NCI-H1930 (cell line): ENCODE results near the gene GOLM1.

Experiments used
- DNase-seq, 2 experiments: peaks; one replicate each; lab custom pipeline; 2025; lab: John Stamatoyannopoulos, UW

Gene GOLM1

DNA sequence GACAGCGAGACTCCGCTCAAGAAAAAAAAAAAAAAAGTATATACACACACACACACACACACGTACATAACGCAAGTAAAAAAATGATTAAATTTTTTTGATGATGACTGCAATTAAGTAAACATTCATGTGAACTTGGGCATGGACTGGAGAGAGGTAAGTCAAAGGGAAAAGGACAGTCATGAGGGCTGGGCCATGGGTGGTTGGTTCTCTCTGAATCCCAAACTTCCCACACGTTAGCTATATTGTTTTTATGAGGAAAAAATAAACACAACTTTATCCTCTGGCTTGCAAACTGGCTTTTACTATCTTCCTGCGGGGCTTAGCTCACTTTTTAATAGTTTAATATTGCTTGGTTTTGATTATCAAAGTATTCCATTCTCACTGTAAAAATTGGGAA lies 53.7 kb downstream of the GOLM1 start:
- no peak for DNase-seq

DNA sequence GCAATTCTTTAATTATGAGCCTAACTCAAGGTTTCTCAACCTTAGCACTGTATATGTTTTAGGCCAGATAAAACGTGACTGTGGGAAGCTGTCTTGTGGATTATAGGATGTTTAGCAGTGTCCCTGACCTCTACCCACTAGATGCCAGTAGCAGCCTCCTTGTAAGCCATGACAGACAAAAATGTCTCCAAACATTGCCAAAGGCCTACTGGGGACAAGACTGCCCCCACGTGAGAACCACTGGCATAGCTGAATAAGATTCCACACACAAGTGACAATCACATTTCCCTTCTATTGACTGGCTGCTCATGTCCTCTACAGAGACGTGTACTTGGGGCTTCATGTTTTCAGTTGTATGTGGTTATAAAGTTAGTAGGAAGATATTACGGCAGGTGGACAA lies 55.4 kb downstream of the GOLM1 start:
- DNase-seq, result no peak

DNA sequence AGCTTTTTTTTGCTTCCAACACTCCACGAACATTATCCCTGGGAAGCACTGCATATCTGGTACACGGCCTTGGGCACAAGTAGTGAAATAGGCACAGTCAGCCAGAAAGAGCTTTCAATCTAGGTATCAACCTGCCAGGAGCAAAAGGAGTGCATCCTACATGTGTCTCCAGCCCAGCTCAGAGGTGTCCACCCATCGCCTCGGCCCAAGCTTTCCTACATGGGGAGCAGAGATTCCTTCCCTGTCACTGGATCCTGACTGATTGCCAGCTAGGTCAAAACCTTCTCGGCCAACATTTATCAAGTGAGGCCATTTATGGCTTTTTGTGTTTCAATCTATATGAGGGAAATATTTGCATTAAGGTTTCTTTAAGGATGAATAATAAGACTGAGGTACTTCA lies 55.8 kb downstream of the GOLM1 start:
- DNase-seq, result no peak

DNA sequence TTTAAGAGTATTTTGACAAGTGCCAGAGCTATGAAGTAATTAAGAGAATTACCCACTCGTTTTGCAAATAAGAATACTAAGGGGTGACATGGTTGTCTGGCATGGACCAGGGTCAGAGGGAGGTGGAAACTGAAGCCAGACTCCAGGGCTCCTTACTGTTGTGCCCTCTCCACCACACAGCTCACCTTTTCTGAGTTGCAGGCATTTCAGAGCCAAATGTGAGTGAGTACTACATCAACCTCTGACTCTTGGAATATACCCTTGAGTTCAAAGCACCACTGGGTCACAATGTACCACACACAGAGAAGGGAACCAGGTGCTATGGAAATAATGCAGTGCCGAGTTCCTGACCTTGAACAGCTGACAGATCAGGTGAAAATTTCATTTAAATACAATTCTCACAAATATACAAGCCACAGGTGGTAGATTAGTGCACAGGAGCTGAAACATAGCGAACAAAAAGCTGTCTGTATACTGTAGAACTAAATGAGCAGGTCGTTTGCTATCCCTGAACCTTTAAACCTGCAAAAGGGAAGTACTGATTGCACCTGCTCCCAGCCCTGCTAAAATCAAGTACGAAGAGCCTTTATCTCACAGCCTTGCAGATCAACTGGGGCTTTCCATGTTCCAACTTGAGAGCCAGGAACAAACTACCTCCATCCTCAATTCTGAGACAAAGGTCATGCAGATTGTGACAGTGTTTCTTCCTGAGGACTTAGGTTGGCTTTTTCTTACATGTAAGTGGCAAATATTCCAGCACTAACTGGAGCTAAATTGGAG lies 57.0 kb downstream of the GOLM1 start:
- no peak for DNase-seq

DNA sequence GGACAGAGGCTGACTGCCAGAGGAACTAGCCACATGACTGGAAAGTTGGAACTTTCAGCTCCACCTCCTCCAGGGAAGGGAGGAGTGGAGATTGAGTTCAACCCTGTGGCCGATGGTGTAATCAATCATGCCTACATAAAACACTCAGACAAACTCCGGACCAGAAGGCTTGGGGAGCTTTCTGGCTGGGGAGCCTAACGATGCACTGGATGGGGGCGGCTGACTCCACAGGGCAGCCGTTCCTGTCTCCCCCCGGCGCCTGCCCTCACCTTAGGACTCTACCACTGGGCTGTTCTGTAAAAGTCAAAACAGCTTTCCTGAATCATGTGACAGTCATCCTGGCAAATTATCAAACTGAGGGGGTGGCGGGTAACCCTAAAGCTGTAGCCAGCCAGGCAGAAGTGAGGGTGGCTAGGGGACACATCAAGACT lies 58.0 kb downstream of the GOLM1 start:
- DNase-seq, result no peak

DNA sequence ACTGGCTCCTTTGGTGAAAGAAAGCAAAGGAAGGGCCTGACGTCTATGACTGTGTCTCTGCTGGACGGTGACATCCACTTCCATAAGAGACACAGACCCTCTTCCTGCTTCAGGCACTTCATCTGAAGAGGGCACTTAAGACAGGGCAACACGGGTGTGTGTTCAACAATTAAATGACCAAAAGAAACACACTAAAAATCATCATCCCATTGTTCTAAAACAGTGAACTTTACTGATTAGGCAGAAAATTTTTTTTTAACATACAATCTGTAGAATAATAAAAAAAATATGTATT lies 58.5 kb downstream of the GOLM1 start:
- no peak for DNase-seq

DNA sequence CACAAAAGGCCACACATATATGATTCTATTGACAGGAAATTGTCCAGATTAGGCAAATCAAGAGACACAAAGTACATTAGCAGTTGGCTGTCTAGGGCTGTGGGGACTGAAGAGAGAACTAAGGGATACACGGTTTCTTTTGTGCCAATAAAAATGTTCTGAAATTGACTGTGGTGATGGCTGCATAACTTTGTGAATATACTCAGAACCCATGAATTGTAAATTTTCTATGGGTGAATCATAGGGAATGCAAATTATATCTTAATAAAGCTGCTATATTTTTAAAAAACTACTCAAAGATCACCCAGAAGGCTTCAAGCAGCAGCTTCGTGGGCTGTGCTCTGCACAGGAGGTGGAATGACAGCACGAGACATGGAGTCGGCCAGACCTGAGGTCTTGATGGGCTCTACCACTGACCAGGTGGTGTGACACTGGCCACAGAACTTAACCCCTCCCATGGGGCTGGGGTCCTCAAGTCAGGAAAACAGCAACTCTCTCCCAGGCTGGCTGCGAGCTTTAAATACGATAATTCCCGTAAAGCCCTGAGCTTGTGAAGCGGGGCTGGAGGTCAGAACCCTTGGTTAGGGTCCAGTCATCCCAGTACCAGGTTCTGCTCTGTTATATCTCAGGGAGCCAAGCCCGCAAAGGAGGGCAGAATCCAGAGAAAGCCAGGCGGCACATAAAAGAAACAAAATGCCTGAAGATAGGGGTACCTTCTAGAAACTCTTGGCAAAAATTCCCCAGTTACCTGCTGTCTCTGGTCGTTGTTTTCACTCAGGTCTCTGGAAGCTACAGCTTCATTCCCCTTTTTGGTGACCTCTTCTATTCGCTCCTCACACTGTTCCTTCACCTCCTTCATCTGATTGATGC lies 59.1 kb downstream of the GOLM1 start:
- no peak for DNase-seq

DNA sequence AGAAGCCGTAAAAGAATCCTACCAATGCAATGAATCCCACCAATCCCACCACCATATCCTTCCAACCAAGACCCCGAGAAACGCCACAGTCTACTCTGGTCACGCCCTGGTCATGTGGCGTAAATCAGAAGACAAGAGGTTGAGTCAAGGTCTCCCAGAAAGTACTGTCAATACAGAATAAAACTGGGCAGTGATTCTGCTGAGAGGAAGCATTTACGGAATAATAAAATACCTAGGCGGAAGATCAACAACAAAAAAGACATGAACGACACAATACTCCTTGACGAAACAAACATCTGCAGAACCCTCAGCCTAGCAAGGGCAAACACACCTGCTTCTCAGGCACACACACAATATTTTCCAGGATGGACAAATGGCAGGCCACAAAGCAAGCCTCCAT lies 62.8 kb downstream of the GOLM1 start:
- no peak for DNase-seq

DNA sequence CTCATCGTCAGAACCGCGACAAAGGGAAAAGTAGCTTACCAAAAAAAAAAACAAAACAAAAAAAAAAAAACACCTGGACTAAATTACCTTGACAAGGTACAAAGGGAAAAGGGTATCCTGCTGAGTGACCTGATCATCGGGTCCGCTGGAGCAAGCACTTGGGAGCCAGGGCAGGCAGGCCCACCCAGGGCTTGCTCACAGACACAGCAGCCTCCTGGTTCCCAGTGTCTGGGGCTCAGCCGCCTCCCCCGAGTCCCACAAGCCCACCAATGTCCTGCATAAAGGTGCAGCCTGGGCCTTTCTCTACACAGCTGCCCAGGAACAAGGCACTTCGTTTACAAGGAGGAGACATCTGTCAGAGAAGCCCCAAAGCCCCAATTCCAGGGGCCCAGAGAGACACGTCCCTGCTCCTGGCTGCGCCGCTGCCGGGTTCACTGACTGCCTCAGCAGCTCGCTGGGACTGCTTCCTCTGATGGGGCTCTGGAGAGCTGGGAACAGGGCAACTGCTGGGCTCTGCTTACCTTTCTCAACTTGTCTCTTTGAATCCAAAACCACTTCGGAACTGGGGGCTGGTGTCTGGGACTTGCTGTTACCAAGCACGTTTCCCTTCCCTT lies 63.4 kb downstream of the GOLM1 start:
- no peak for DNase-seq

DNA sequence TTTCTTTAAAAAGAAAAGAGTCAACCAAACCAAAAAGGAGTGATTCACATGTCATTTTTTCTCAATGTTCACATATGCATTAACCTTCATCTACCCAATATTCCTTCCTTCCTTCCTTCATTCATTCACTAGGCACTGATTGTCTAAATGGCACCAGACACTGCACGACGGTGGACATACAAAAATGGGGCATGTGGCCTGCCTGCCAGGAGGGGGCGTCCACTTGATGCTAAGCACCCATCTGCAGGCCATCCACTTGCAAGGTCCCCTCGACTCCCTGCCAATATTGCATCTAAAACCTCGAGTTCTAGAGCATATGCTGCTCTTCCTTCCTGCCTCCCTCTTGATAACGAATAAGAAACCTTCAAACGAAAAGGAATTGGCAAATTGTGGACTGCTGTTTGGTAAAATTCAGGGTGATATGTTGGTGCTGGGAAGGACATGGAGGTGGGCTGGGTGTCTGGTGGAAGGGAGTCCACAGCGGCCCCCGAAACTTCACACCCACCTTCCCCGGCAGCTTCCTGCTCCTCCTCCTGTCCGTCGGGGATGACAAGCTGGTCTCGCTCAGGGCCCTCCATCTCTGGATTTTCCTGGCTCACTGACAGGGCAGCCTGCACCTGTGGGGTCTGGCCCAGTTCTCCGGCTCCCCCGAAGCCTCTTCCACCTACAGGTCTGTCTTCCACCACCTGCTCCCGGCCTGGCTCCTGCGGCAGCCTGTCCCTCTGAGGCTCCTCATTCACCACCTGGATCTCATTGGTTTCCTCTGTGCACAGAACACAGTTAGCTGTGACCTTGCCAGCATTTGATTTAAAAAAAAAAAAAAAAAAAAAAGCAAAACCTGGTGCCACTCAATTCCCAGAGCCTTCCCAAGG lies 64.3 kb downstream of the GOLM1 start:
- DNase-seq, result peak; percentile 10 to 27

DNA sequence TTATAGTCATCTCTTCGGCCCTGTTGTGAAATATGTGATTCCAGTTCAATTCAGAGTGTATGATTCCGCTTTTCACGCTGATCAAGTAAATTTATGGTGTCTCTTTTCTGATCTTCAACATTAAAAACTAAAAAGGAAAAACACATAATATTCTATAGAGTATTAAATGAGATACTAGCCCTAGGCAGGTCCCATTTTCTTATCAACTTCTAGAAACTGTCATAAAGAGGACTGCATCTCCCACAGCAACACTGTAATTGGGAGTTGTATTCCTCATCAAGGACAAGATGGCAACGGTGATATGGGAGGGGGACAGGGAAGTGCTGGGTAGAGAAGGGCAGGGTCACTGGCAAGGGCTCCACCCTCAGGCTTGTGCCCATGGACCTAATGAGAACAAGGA lies 71.6 kb downstream of the GOLM1 start:
- no peak for DNase-seq

DNA sequence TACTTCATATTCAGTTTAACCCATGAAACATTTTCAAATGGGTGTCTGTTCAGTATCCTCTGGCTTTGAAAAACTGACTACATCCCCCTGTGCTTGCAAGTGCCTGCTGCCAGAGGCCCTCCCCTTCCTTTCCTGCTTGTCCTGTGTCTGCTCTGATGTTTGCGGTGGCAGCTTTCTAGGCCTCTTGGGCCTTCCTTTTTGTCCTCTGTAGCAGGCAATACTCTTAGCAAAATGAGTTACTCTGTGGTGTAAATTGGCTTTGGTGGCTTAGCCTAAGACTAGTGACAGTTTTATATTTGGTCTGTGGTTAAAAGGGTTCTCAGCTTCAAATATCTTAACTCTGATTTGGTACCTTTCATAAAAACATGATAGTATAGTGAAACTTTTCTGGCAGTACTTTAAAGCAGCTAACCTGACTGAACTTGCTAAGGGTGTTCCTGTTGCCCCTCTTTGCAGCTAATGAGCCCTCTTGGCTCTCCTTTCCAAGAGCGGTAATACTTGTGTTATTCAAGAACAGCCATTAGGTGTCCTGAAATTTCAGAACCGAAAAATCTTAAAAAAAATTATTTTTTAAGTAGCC lies 76.6 kb downstream of the GOLM1 start:
- no peak for DNase-seq

DNA sequence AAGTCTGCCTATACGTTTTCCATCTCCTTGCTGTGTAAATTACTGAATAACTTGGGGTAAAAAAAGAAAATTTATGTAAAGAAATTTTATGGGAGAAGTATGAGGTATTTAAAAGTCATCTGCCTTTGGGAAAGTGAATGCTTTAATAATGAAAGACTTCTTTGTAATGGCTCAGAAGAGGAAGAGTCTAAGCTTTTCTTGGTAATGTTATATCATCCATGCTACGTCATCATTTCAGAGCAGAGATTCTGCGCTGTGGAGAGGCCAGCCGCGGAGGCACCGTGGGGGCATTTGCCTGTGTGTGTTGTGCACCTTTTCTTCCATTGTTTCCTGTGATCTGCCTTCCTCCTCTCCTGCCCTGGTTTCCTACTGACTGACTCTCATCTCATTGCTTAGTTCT lies 78.2 kb downstream of the GOLM1 start:
- no peak for DNase-seq

DNA sequence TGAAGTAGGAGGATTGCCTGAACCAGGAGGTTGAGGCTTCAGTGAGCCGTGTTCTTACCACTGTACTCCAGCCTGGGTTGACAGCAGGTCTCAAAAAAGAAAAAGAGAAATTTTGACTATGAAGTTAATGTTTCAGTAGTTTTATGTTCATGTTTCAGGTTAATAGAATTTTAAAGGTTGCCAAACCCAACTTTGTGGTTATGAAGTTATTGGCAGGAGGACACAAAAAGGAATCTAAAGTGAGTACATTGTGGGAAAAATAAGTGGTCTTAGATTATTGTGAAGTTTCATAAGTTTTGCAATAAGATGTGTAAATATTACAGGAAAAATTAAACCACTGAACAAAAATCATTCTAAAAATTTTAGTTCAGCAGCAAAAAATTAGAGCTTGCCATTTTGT lies 78.6 kb downstream of the GOLM1 start:
- DNase-seq, result no peak

DNA sequence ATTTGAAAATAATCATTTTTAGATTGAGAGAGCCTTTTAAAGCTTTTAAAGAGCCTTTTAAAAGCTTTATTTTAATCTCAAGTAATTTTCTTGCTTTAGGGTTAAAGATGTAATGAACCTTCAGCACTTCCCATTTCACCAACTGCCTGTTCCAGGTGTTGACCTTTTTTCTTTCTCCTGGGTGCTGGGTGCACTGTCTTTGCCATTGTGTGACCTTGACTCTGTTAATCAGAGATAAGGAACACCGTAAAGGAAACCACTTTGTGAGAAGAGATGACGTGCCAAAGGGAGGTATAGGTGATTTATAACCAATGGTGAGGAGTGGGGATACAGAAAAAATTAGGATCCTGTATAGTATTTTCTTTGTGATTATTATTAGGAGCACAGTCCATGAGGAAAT lies 90.2 kb downstream of the GOLM1 start:
- DNase-seq, result peak in 1 of 2 experiments; percentile 20

DNA sequence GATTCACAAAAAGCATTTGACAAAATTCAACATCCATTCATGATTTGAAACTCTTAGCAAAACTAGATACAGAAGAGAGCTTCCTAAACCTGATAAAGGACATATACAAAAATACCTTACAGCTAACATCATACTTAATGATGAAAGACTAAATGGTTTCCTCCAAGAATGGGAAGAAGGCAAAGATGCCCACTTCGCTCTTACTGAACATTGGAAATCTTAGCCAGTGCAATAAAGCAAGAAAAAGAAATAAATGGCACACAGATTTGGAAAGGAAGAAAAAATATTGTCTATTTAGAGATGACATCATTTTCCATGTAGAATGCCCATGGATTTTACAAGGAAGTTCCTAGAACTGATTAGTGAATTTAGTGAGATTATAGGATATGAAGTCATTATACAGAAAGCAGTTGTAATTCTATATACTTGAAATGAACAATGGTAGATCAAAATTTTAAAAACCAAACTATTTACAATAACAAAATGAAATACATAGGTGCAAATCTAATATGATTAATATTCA lies 94.0 kb downstream of the GOLM1 start:
- no peak for DNase-seq

DNA sequence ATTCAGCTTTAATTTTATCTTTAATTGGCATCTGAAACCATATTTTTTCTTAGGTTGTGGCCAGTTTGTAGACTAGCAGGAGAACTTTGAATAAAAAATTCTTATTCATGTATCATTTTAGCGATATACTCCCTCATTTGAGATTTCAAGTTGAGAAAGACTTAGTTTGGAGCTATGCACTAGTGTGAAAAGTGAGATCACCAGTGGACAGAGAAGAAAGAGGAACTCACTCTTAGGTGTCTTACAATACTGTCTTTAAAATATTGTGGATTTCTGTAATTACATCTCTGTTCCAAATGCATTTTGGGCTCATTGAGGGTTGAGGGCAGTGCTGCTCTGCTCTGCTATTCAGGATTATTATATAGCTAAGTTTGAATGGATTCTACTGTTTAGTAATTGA lies 103.8 kb downstream of the GOLM1 start:
- DNase-seq, result no peak

DNA sequence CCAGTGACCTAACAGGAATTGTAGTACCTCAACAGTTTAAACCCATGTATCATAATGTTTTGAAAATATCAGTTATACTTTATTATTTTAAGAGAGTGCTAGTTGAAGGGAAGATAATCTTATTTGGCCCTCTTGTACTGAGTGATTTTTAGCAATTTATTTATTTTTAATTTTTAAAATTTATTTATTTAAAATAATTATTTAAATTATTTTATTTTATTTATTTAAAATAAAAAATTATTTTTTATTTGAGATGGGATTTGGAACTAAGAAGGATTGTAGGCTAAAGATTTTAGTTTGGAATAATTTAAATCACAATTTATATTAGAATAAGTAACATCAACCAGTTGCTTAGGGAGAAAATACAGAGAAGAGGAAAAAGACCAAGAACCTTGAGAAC lies 104.3 kb downstream of the GOLM1 start:
- DNase-seq, result no peak

DNA sequence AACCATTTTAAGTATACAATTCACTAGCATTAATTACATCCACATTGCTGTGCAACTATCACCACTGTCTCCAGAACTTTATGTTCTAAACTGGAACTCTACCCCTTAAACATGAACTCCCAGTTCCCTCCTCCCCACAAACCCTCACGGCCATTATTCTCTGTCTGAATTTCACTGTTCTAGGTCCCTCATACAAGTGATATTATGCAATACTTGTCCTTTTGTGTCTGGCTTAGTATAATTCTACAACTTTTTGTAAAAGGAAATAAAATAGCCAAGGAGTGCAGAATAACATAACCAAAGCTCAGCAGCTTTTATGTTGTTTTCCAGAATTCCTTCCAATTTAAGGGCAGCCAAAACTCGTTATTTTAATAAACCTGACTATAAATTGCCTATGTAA lies 105.2 kb downstream of the GOLM1 start:
- DNase-seq, result no peak

DNA sequence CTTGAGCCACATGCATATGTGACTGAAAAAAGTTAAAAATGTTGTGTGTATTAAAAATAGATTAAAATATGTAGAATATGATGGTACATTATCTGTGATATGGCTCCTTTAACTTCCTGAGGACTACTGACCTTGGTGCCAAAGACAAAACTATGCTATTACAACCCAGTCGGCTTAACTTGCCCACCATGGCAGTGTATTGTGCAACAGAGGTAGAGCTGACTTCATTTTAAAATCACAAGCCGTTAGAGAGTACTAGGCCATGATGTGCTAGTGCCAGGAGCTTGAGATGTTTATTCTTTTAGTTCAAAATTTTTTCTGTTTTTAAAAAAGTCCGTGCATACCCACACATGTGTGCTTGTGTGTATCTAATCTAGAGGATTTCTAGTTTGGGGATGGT lies 112.1 kb downstream of the GOLM1 start:
- no peak for DNase-seq

DNA sequence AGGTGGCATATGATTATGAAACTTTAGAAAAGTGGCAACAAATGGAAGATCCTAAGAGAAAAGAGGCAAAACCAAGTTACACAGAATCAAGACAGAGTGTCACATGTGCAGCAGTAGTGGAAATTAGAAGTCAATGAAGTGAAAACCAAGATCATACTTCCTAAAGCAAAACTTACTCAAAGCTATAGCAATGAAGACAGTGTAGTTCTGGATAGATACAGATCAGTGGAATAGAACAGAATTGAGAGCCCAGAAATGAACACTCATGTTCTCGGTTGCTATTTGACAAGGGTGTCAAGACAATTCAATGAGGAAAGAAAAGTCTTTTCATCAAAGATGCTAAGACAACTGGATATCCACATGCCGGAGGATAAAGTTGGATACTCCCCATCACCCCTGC lies 114.9 kb downstream of the GOLM1 start:
- no peak for DNase-seq

DNA sequence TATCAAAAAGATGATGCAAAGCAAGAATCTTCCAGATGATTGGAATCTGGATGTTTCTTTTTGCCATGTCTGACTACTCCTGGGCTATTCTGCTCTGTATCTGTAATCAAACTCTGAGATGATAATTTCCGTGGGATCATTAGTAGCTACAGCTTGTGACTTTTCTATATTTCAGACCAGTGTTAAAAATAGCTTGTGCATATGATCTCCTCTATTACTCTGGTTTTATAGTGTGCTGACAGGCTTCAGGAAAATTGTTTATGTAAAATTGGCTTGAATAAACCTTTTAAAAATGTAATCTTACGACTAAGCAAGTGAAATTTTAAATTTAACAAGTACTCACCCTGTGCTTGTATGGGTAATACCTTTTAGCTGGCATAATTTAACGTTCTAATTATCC lies 118.0 kb downstream of the GOLM1 start:
- no peak for DNase-seq
